HEK293 (cell line): ENCODE results near the gene BCL11B.

ENCODE experiments used
- BCL11A ChIP-seq: fragments of 450-650 bp; formaldehyde crosslinking; IDR thresholded peaks from 2 replicates; pipeline ENCODE4 v1.5.1; 2016; ENCODE audit warnings: low read depth, missing biosample characterization, missing genetic modification characterization
- GFI1B ChIP-seq: fragments of 450-650 bp; formaldehyde crosslinking; IDR thresholded peaks from 2 replicates; pipeline ENCODE4 v1.5.1; 2016; ENCODE audit warnings: missing biosample characterization, missing genetic modification characterization
- GLI4 ChIP-seq: fragments of 450-650 bp; formaldehyde crosslinking; IDR thresholded peaks from 2 replicates; pipeline ENCODE4 v1.5.1; 2016; ENCODE audit warnings: missing biosample characterization, missing genetic modification characterization
- MZF1 ChIP-seq: fragments of 450-650 bp; formaldehyde crosslinking; IDR thresholded peaks from 2 replicates; pipeline ENCODE4 v1.5.1; 2017; ENCODE audit warnings: missing biosample characterization, missing genetic modification characterization, borderline replicate concordance
- PRDM2 ChIP-seq: fragments of 450-650 bp; formaldehyde crosslinking; IDR thresholded peaks from 2 replicates; pipeline ENCODE4 v1.5.1; 2016; ENCODE audit warnings: missing biosample characterization, missing genetic modification characterization, borderline replicate concordance
- RBAK ChIP-seq: fragments of 450-650 bp; formaldehyde crosslinking; IDR thresholded peaks from 2 replicates; pipeline ENCODE4 v1.5.1; 2016; ENCODE audit warnings: missing biosample characterization, missing genetic modification characterization
- SP3 ChIP-seq: fragments of 450-650 bp; formaldehyde crosslinking; IDR thresholded peaks from 2 replicates; pipeline ENCODE4 v1.5.1; 2016; ENCODE audit warnings: missing biosample characterization, missing genetic modification characterization
- ZBTB11 ChIP-seq: fragments of 450-650 bp; formaldehyde crosslinking; conservative IDR thresholded peaks from 2 replicates; pipeline ENCODE4 v1.5.1; 2016; ENCODE audit warnings: low read depth, missing biosample characterization, missing genetic modification characterization
- ZNF114 ChIP-seq: fragments of 450-650 bp; formaldehyde crosslinking; IDR thresholded peaks from 2 replicates; pipeline ENCODE4 v1.5.0; 2017; ENCODE audit warnings: missing biosample characterization, missing genetic modification characterization
- ZNF155 ChIP-seq: fragments of 450-650 bp; formaldehyde crosslinking; IDR thresholded peaks from 2 replicates; pipeline ENCODE4 v1.5.1; 2016; ENCODE audit warnings: missing biosample characterization, missing genetic modification characterization
- ZNF16 ChIP-seq: fragments of 450-650 bp; formaldehyde crosslinking; IDR thresholded peaks from 2 replicates; pipeline ENCODE4 v1.5.1; 2016; ENCODE audit warnings: low read depth, missing biosample characterization, missing genetic modification characterization
- ZNF266 ChIP-seq: fragments of 450-650 bp; formaldehyde crosslinking; IDR thresholded peaks from 2 replicates; pipeline ENCODE4 v1.5.1; 2016; ENCODE audit warnings: missing biosample characterization, missing genetic modification characterization, low read depth
- ZNF404 ChIP-seq: fragments of 450-650 bp; formaldehyde crosslinking; IDR thresholded peaks from 2 replicates; pipeline ENCODE4 v1.5.1; 2017; ENCODE audit warnings: missing biosample characterization, missing genetic modification characterization
- ZNF426 ChIP-seq: fragments of 450-650 bp; formaldehyde crosslinking; IDR thresholded peaks from 2 replicates; pipeline ENCODE4 v1.5.1; 2017; ENCODE audit warnings: missing biosample characterization, missing genetic modification characterization, mild to moderate bottlenecking, inconsistent platforms, moderate library complexity
- ZNF449 ChIP-seq: fragments of 450-650 bp; formaldehyde crosslinking; IDR thresholded peaks from 2 replicates; pipeline ENCODE4 v1.5.1; 2017; ENCODE audit warnings: missing biosample characterization, mild to moderate bottlenecking, missing genetic modification characterization, moderate library complexity
- ZNF626 ChIP-seq: fragments of 450-650 bp; sonication (Bioruptor Pico); formaldehyde crosslinking; IDR thresholded peaks from 2 replicates; pipeline ENCODE4 v1.5.1; 2018; ENCODE audit warnings: missing biosample characterization, missing genetic modification characterization, inconsistent platforms
- ZNF677 ChIP-seq: fragments of 450-650 bp; IDR thresholded peaks from 2 replicates; pipeline ENCODE4 v1.5.0; 2018; ENCODE audit warnings: missing biosample characterization, mild to moderate bottlenecking, missing genetic modification characterization, moderate library complexity
- ZNF704 ChIP-seq: fragments of 450-650 bp; formaldehyde crosslinking; IDR thresholded peaks from 2 replicates; pipeline ENCODE4 v1.5.1; 2016; ENCODE audit warnings: missing biosample characterization, missing genetic modification characterization
- ZNF76 ChIP-seq: fragments of 450-650 bp; formaldehyde crosslinking; IDR thresholded peaks from 2 replicates; pipeline ENCODE4; 2016; ENCODE audit warnings: low read depth, missing biosample characterization, missing genetic modification characterization, borderline replicate concordance
- ZNF830 ChIP-seq: fragments of 450-650 bp; IDR thresholded peaks from 2 replicates; pipeline ENCODE4 v1.5.0; 2018; ENCODE audit warnings: missing biosample characterization, missing genetic modification characterization, low read depth, mild to moderate bottlenecking, moderate library complexity
- TF ChIP-seq, protein P1 (sequence below): fragments of 450-650 bp; formaldehyde crosslinking; IDR thresholded peaks from 2 replicates; pipeline ENCODE4 v1.5.1; 2016; ENCODE audit warnings: missing biosample characterization, missing genetic modification characterization
- TF ChIP-seq, protein P2 (sequence below): fragments of 450-650 bp; formaldehyde crosslinking; IDR thresholded peaks from 2 replicates; pipeline ENCODE4 v1.5.1; 2016; ENCODE audit warnings: missing biosample characterization, missing genetic modification characterization

BCL11B gene

GRCh38 chr14:99271951-99272631, at the start of gene BCL11B (continued):
- TF ChIP-seq MZF1 (no peak), ZNF16 (tag by site-specific recombination) (peak; percentile 89), ZNF76 (peak; percentile 63; the same call in 1 of the 2 replicates), ZNF426 (no peak), PRDM2 (tag by site-specific recombination) (no peak), ZNF404 (tag by site-specific recombination) (no peak), BCL11A (no peak), ZNF704 (tag by site-specific recombination) (no peak), ZBTB11 (tag by site-specific recombination) (peak; percentile 17; the same call in 1 of the 2 replicates), ZNF830 (no peak), ZNF449 (tag by site-specific recombination) (peak; percentile 41; the same call in 1 of the 2 replicates), SP3 (tag by site-specific recombination) (peak; percentile 32; the same call in 1 of the 2 replicates), ZNF677 (tag by site-specific recombination) (no peak), GFI1B (tag by site-specific recombination) (no peak), ZNF266 (tag by site-specific recombination) (no peak), ZNF626 (tag by site-specific recombination) (no peak), RBAK (no peak), ZNF114 (tag by site-specific recombination) (no peak), GLI4 (tag by site-specific recombination) (no peak), ZNF155 (tag by site-specific recombination) (no peak)
- TF ChIP-seq, protein P1, sequence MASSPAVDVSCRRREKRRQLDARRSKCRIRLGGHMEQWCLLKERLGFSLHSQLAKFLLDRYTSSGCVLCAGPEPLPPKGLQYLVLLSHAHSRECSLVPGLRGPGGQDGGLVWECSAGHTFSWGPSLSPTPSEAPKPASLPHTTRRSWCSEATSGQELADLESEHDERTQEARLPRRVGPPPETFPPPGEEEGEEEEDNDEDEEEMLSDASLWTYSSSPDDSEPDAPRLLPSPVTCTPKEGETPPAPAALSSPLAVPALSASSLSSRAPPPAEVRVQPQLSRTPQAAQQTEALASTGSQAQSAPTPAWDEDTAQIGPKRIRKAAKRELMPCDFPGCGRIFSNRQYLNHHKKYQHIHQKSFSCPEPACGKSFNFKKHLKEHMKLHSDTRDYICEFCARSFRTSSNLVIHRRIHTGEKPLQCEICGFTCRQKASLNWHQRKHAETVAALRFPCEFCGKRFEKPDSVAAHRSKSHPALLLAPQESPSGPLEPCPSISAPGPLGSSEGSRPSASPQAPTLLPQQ = peak; percentile 75
- TF ChIP-seq, protein P2, sequence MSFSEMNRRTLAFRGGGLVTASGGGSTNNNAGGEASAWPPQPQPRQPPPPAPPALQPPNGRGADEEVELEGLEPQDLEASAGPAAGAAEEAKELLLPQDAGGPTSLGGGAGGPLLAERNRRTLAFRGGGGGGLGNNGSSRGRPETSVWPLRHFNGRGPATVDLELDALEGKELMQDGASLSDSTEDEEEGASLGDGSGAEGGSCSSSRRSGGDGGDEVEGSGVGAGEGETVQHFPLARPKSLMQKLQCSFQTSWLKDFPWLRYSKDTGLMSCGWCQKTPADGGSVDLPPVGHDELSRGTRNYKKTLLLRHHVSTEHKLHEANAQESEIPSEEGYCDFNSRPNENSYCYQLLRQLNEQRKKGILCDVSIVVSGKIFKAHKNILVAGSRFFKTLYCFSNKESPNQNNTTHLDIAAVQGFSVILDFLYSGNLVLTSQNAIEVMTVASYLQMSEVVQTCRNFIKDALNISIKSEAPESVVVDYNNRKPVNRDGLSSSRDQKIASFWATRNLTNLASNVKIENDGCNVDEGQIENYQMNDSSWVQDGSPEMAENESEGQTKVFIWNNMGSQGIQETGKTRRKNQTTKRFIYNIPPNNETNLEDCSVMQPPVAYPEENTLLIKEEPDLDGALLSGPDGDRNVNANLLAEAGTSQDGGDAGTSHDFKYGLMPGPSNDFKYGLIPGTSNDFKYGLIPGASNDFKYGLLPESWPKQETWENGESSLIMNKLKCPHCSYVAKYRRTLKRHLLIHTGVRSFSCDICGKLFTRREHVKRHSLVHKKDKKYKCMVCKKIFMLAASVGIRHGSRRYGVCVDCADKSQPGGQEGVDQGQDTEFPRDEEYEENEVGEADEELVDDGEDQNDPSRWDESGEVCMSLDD = peak; percentile 86
